ENCODE results near the gene OR4B1.
A peak's percentile ranks its signal among the peaks of the same experiment; 100 is the strongest.
"Not testable (repeated sequence)": the region's sequence is repeated elsewhere in the genome, so short reads cannot be mapped to it uniquely, and the experiment has no call there.

The OR4B1 gene

GRCh38 chr11:48216510-48216909, at the start of gene OR4B1:
TSS of gene OR4B1 (plus strand) at chr11:48216810. CDS start at chr11:48216810, 0 bp downstream.
- no peak for DNase-seq (ENCODE audit: low read depth in 2 of 2)

GRCh38 chr11:48167380-48167779, 49.2 kb upstream of the OR4B1 start:
- no peak for DNase-seq (ENCODE audit: low read depth in 2 of 2)

- no peak for DNase-seq (ENCODE audit: low read depth in 2 of 2)
Measured at GRCh38 chr11:48168815-48169214, 47.8 kb upstream of the OR4B1 start.

GRCh38 chr11:48169259-48169658, 47.4 kb upstream of the OR4B1 start:
- DNase-seq (ENCODE audit: low read depth in 2 of 2), result no peak

GRCh38 chr11:48169717-48170116, 46.9 kb upstream of the OR4B1 start:
- DNase-seq (ENCODE audit: low read depth in 2 of 2), result no peak

GRCh38 chr11:48170241-48171233, 46.1 kb upstream of the OR4B1 start:
- DNase-seq (ENCODE audit: low read depth in 2 of 2), result no peak

GRCh38 chr11:48172818-48173609, 43.6 kb upstream of the OR4B1 start:
- DNase-seq (ENCODE audit: low read depth in 2 of 2), result peak; percentile 38 to 45

- DNase-seq (ENCODE audit: low read depth in 2 of 2), result no peak
Measured at GRCh38 chr11:48177661-48178060, 38.9 kb upstream of the OR4B1 start.

GRCh38 chr11:48180627-48181026, 36.0 kb upstream of the OR4B1 start:
- DNase-seq (ENCODE audit: low read depth in 2 of 2), result no peak

GRCh38 chr11:48182860-48183526, 33.6 kb upstream of the OR4B1 start:
- DNase-seq (ENCODE audit: low read depth in 2 of 2), result no peak

GRCh38 chr11:48184452-48184851, 32.2 kb upstream of the OR4B1 start:
- DNase-seq (ENCODE audit: low read depth in 2 of 2), result no peak

- not testable (repeated sequence) for DNase-seq (ENCODE audit: low read depth in 2 of 2)
Measured at GRCh38 chr11:48190906-48191654, 25.5 kb upstream of the OR4B1 start.

GRCh38 chr11:48193876-48194275, 22.7 kb upstream of the OR4B1 start:
- no peak for DNase-seq (ENCODE audit: low read depth in 2 of 2)

GRCh38 chr11:48207881-48208280, 8.7 kb upstream of the OR4B1 start:
- no peak for DNase-seq (ENCODE audit: low read depth in 2 of 2)

GRCh38 chr11:48210052-48210451, 6.6 kb upstream of the OR4B1 start:
- DNase-seq (ENCODE audit: low read depth in 2 of 2), result no peak

GRCh38 chr11:48228761-48229160, 12.2 kb downstream of the OR4B1 start:
- DNase-seq (ENCODE audit: low read depth in 2 of 2), result no peak

- not testable (repeated sequence) for DNase-seq (ENCODE audit: low read depth in 2 of 2)
Measured at GRCh38 chr11:48230057-48230456, 13.4 kb downstream of the OR4B1 start.

GRCh38 chr11:48237727-48238126, 21.1 kb downstream of the OR4B1 start:
- no peak for DNase-seq (ENCODE audit: low read depth in 2 of 2)

GRCh38 chr11:48242501-48242900, 25.9 kb downstream of the OR4B1 start:
- no peak for DNase-seq (ENCODE audit: low read depth in 2 of 2)

GRCh38 chr11:48244804-48245203, 28.2 kb downstream of the OR4B1 start, which contains the start of gene OR4X2:
TSS of gene OR4X2 (plus strand) at chr11:48245104. CDS start at chr11:48245104, 0 bp downstream.
- DNase-seq (ENCODE audit: low read depth in 2 of 2), result no peak

GRCh38 chr11:48248902-48249301, 32.3 kb downstream of the OR4B1 start:
- no peak for DNase-seq (ENCODE audit: low read depth in 2 of 2)

All from stimulated activated CD4-positive, alpha-beta T cell treated with anti-CD3 and anti-CD28 coated beads, Interleukin-15, amount 100 ng/mL, for 48 hours (primary cell).